HG02885 (cell line): ENCODE data around the gene IGLL1.
"Not testable (repeated sequence)": the region's sequence is repeated elsewhere in the genome, so short reads cannot be mapped to it uniquely, and the experiment has no call there.

ENCODE experiments used
- ATAC-seq: cut with Tn5 transposase; IDR thresholded peaks from one replicate; pipeline ENCODE4 v1.9.1; 2021; ENCODE audit warnings: mild to moderate bottlenecking; ENCODE audit not compliant: unreplicated experiment, poor library complexity

The IGLL1 gene

DNA sequence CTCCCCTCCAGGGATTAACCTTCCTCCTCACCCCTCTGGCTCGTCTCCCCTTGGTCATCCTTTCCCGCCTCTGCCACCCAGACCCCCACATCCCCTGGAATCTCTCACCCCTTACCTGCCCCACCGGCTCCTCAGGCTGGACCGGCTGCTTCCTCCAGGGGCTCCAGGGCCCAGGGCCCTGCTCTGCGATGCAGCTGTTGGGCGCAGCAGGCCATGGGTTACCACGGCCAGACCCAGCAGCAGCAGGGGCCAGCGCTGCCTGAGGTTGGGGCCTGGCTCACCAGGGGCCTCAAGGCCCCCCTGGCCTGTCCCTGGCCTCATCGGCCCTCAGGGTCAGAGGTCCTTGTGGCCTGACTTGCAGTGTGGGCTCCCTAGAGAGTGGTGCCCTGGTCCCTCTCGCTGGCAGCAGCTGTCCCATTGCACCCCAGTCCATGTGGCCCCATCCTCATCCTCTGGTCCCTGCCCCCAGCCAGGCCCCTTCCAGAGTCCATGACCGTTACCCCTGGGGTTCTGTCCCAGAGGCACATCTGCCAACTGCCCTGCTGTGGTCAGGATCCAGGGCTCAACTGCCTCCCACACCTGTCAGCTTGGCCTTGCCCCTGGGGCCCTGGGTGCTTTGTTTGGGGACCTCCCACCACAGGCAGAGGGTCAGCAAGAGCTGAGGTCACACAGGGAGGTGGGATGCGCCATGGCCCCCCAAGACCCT, at the start of gene IGLL1:
TSS of gene IGLL1 (minus strand) at position 421 of the 706 bp plus-strand sequence. CDS start at position 321, 100 bp downstream.
- ATAC-seq = no peak

- not testable (repeated sequence) for ATAC-seq
Observed at GRCh38 chr22:23628056-23628743, 48.1 kb upstream of the IGLL1 start.

- ATAC-seq = not testable (repeated sequence)
Observed at GRCh38 chr22:23627401-23628055, 47.4 kb upstream of the IGLL1 start.

GRCh38 chr22:23626286-23626975, 46.3 kb upstream of the IGLL1 start:
- no peak for ATAC-seq

- no peak for ATAC-seq
Observed at GRCh38 chr22:23622634-23623033, 42.5 kb upstream of the IGLL1 start.

DNA sequence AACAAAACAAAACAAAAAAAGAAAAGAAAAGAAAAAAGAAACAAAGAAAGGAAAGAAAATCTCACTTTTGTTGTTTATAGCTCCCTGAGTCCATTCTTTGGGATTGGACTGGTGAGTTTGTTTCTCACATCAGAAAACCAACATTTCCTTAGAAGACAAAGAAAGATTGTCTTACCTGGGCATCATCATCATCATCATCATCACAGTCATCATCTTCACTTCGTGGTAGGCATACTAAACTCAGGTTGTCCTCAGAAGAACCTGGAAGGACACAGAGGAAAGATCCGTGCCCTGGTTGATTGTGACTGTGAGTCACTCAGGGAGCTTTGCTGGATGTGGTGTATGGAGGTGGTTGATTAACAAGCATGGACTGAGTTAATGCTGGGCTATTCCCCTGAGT, 41.8 kb upstream of the IGLL1 start:
- not testable (repeated sequence) for ATAC-seq

DNA sequence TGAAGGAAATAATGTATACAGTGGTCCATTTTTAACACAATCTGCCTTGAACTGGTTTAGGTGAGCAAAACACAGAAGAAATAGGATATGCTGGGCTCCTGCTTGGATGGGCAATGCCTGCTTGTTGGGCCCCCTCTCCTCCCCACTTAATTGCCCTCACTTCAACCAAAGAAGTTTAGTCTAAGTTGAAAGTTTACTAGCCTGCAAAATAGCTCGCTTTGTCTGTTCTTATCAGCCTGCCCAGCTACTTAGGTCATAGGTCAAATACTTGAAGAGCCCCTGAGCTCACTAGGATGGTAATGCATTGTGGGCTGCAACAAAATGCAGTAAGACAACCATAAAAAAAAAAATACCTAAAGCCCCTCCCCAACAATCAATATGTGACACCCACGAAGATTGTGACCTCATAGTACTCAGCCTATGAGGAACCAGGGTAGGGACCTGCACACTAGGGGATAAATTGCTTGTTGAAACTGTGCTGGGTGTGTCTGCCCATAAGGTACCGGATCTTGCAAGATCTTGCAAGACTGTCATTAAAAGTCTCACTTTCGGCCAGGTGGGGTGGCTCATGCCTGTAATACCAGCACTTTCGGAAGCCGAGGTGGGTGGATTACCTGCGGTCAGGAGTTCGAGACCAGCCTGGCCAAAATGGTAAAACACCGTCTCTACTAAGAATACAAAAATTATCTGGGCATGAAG, 41.1 kb upstream of the IGLL1 start:
- ATAC-seq = no peak

DNA sequence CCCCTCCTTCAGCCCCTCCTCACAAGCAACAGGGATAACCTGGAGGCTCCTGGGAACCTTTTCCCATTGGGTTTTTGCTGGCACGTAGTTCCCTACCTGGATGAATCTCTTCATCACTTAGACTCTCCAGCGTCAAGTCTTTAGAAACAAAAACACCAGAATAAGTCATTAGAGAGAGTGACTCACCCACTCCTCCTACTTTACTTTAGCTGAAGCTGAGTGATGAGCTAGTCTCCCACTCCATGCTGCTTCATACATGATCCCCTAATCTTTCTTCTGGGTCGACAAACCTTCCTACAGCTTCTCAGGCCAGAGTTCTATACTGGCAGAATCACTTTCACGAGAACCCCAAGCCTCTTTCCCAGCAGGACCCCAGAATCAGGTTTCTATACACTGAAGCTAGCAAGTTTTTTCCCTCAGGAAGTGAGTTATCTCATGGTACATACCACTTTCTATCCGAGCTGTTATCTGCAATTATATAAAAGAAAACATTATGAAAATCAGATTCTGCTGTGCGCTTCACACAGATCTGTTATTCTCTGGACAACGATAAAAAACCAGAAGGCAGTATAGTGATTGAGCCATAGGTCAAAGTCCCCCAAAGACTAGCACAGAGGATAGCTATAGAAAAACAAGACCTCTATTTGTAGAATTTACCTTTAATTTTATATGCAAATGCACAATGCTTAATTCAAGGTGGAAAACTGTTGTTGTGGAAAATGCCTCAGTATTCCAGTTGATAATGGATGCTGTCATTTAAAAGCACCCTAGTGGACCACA, 33.3 kb upstream of the IGLL1 start:
- no peak for ATAC-seq

DNA sequence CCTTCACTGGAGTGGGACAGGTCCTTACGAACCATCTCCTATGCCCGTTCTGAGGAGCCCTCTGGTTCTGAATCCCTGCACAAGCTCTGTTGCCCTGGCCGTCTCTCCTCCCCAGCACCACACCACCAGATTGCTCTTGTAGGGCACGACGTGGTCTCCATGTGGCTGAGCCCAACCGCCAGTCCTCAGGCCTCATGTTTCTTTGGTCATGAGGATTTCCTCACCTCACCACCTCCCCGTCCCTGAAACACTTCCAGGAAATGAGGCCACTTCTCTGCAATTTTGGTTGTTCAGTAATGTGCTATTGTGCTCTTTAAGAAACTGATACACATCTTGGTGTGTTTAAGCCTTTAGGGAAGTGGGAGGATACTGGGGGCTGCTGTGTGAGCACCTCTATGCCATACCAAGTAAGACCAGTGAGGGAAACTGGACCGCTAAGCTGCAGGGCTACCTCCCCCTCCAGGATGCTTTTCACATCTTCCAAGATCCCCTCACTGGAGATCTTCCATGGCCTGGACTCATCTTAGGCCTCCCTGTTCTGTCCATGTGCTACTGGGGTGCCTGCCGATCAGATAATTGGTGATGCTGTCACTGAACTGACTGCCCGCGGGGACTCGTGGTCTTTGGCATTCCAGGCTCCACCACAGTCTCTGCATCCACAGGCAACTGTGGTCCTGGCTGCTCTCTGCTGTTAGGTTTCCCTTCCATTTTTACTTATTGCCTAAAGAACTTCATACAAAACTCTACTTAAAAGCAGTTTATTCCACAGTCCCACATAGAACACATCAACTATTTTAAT, 30.1 kb upstream of the IGLL1 start:
- no peak for ATAC-seq

DNA sequence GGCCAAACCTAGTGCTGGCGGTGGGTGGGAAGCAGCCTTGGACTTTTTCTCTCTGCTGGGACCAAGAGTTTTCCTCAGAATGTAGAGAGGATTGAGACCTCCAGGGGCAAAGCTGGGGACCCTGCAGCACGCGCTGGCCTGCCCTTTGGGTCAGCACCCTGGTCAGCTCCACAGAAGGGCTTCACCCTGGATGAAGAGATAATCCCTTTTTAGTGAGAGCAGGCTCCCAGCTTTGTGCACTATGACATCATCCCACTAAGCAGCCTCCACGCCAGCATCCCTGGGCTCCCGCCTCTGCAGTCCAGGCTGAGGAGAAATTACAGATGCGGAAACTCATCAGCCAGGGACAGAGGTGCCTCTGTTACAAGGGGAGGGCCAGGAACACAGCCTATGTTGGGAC, 28.5 kb upstream of the IGLL1 start:
- no peak for ATAC-seq

DNA sequence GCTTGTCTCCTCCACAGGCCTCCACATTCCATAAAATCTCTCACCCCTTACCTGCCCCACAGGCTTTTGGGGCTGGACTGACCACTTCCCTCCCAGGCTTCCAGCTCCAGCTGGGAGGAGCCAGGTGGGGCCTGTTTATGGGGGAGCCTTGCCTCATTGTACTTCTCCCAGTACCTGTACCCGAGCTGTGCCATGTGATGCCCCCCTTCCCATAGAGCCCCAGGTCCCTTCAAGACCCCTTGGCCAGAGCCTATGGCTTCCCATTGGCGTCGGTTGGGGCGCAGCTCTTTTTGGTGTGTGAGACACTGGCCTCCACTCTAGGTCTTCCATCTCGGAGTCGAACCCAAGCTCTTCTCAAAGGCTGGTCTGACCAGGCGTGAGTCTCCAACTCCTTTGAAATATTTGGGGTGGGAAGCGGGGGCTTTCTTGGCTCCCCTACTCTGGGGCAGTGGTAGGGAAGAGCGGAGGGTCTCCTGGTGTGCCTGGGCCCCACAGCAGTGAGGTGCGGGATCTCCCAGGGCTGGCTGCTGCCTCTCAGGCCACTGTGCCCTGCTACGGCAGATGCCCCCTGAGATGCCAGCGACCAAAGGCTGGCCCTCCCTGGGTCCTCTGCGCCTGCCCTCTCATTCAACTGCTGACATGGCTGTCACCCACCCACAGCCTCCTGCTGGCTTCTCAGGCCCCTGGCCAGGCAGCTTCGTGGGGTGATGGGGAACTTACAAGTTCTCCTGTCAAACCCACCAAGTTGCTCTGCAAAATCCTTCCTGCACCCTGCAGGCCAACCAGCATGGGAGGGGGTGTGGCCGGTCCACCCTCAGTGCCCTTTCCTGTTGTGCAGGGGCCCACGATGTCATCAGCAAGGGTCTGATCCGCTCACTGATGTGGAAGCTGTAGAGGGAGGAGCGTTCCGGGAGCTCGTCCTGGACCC, 26.4 kb upstream of the IGLL1 start:
- ATAC-seq = no peak

GRCh38 chr22:23604939-23605712, 25.0 kb upstream of the IGLL1 start:
- no peak for ATAC-seq

DNA sequence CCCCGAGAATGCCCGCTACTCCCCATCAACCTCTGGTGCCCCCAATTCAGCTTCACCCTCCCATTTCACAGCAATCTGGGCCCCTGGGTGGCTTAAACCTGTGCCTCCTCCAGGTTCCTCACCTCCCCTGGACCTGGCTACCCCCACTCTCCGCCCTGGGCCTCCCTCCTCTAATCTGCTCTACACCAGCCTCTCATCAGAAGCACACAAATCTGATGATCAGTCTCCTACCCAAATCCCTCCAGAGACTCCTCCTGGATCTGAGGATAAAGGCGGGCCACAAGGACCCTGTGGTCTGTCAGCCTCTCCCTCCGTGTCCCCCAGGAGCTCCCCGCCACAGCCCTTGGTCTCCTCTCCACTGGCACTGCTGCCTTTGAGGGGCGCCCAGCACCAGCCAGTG, 23.2 kb upstream of the IGLL1 start:
- ATAC-seq = no peak

DNA sequence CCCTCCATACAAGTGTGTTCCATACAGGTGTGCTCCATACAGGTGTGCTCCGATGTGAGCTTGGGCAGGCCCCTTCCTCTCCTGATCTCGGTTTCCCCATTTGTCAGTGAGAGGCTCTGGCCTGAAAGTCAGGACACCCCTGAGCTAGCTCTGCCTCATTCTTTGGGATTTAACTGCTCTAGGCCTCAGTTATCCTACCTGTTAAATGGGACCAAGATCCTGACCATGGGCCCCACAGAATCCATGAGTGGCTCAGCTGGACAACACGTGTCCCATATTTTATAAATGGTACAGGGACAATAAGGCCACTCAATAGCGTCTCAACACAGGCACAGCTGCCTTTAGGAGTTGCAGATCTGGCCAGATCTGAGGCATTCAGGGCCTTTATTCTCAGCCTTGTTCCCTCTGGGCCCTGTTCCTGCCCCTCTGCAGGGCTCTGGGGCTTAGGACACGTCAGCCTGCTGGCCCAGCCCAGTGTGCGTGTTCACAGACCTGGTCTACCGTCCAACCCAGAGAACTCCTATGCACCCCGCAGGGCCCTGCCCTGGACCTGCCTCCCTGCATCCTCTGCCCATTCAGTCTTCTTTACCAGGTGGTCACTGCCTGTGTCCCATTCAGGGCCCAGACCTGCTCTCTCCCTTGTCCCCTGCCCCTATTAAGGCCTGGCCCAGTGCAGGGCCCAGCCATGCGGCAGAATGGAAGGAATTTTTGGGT, 18.9 kb upstream of the IGLL1 start:
- no peak for ATAC-seq

DNA sequence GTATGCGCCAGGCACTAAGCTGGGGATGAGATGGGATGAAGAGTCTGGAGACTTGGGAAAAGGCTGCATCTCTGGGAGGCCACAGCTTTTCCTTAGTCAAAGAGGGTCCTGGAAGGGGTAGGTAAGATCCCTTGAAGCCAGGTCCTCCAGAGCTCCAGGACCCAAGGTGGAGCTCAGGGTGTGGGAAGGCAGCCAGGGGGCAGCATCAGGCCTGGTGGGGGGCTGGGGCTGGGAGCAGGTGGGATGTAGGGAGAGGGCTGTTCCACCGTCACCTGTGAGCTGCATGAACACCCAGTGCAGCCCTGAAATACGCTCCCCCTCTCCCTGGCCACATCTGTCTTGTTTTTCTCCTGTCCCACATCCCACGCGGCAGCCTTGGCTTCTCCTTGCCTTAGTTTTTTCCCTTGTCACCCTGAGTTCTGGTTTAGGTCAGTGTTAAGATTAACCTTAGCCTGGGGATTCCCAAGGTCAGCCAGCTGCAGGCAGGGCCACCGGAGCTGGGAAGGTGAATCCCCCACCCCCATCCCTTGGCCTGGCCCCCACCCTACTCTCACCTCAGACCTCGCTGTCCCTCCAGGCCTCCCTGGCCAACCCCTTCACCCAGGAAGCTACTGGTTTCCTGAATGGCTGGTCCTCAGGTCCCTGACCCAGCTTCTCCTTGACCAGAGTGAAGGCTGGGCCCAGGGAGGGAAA, 17.6 kb upstream of the IGLL1 start:
- not testable (repeated sequence) for ATAC-seq

- not testable (repeated sequence) for ATAC-seq
Observed at GRCh38 chr22:23595904-23596303, 15.8 kb upstream of the IGLL1 start.
